Hepatocyte (in vitro differentiated cells): ENCODE measurements around the gene CEBPG. TPM values are rescaled to one million over a fixed set of nuclear protein-coding genes. Genes with fewer than 3 reads are reported as not detected.
A peak's percentile ranks its signal among the peaks of the same experiment; 100 is the strongest.

Source experiments
- DNase-seq: peaks from one replicate; pipeline ENCODE4 v3.0.0-alpha.2; 2016; ENCODE audit warnings: low spot score
- H2AFZ ChIP-seq: fragments of 200-600 bp; sonication (generic); 2 replicates; pipeline ENCODE4 v1.6.0; 2016; ENCODE audit warnings: antibody characterized with exemption, mild to moderate bottlenecking
- H3K27ac ChIP-seq: fragments of 200-600 bp; sonication (generic); 2 replicates; pipeline ENCODE4 v1.5.1; 2016; ENCODE audit warnings: mild to moderate bottlenecking
- H3K27me3 ChIP-seq: fragments of 200-600 bp; sonication (generic); 2 replicates; pipeline ENCODE4 v1.6.1; 2016
- H3K36me3 ChIP-seq: fragments of 200-600 bp; sonication (generic); replicated peaks from 2 replicates; pipeline ENCODE4 v1.5.1; 2016; ENCODE audit warnings: low read depth; ENCODE audit not compliant: insufficient read depth
- H3K4me1 ChIP-seq: fragments of 200-600 bp; sonication (generic); 2 replicates; pipeline ENCODE4 v1.5.1; 2016; ENCODE audit warnings: mild to moderate bottlenecking, moderate library complexity; ENCODE audit not compliant: insufficient read depth
- H3K4me2 ChIP-seq: fragments of 200-600 bp; sonication (generic); 2 replicates; pipeline ENCODE4 v1.6.0; 2016
- H3K4me3 ChIP-seq: fragments of 200-600 bp; sonication (generic); 2 replicates; pipeline ENCODE4 v1.5.1; 2016; ENCODE audit warnings: mild to moderate bottlenecking
- H3K79me2 ChIP-seq: fragments of 200-600 bp; sonication (generic); 2 replicates; pipeline ENCODE4 v1.6.0; 2017; ENCODE audit warnings: mild to moderate bottlenecking
- H3K9me2 ChIP-seq: fragments of 200-600 bp; sonication (generic); replicated peaks from 2 replicates; pipeline ENCODE4 v1.6.0; 2017; ENCODE audit warnings: mild to moderate bottlenecking; ENCODE audit not compliant: insufficient read depth
- H3K9me3 ChIP-seq: fragments of 200-600 bp; sonication (generic); 2 replicates; pipeline ENCODE4 v1.5.1; 2016; ENCODE audit warnings: low read depth, mild to moderate bottlenecking
- H4K20me1 ChIP-seq: fragments of 200-600 bp; sonication (generic); 2 replicates; pipeline ENCODE4 v1.6.0; 2016; ENCODE audit warnings: mild to moderate bottlenecking; ENCODE audit not compliant: insufficient read depth, poor library complexity, severe bottlenecking
- EZH2 ChIP-seq: fragments of 200-600 bp; sonication (generic); IDR thresholded peaks from 2 replicates; pipeline ENCODE4 v1.6.1; 2016; ENCODE audit warnings: antibody characterized with exemption, mild to moderate bottlenecking, borderline replicate concordance
- EZH2phosphoT487 ChIP-seq: fragments of 200-600 bp; sonication (generic); IDR thresholded peaks from one replicate; pipeline ENCODE4 v1.6.1; 2018; ENCODE audit warnings: antibody characterized with exemption, mild to moderate bottlenecking, low read depth, moderate library complexity; ENCODE audit not compliant: unreplicated experiment, severe bottlenecking
- WGBS: methylation state at CpG from one replicate; pipeline ENCODE4 v1.1.6; 2016; ENCODE audit warnings: low lambda C conversion rate; ENCODE audit errors: missing lambda C conversion rate; 5-methylcytosine and 5-hydroxymethylcytosine counted together
- polyA plus RNA-seq: library from polyadenylated mRNA; unstranded; fragments of >200 nt; fragmentation: Nextera tagmentation; extraction: Ambion mirVana; gene quantifications from 2 replicates; pipeline ENCODE4 v1.2.1, GENCODE V29; 2016
- total RNA-seq: library from RNA; depleted of rRNA; stranded (reverse); fragments of >200 nt; gene quantifications from 2 replicates; pipeline ENCODE4 v1.2.3, GENCODE V29; 2014
- TF ChIP-seq, protein P1 (sequence below): fragments of 200-600 bp; sonication (generic); IDR thresholded peaks from 2 replicates; pipeline ENCODE4 v1.5.1; 2016; ENCODE audit warnings: antibody characterized with exemption, mild to moderate bottlenecking; ENCODE audit not compliant: poor library complexity

Gene CEBPG
- total and polyA plus RNA-seq, 2 experiments from 2014 or later: 33.1 to 69.5 TPM

- Histone ChIP-seq H3K4me2 (no peak overlapping the region), H3K9me2 (no peaks in the 10 kb centered on the region), H3K9me3 (no peaks in the 10 kb centered on the region), H3K4me3 (no peak overlapping the region), H3K27me3 (no peaks in the 10 kb centered on the region), H3K36me3 (no peaks in the 10 kb centered on the region), H3K4me1 (peaks cover 24% of the 10 kb centered on the region), H4K20me1 (no peaks in the 10 kb centered on the region), H3K79me2 (no peaks in the 10 kb centered on the region), H3K27ac (no peak overlapping the region), H2AFZ (no peak overlapping the region)
- no peak for TF ChIP-seq EZH2
- TF ChIP-seq, protein P1, sequence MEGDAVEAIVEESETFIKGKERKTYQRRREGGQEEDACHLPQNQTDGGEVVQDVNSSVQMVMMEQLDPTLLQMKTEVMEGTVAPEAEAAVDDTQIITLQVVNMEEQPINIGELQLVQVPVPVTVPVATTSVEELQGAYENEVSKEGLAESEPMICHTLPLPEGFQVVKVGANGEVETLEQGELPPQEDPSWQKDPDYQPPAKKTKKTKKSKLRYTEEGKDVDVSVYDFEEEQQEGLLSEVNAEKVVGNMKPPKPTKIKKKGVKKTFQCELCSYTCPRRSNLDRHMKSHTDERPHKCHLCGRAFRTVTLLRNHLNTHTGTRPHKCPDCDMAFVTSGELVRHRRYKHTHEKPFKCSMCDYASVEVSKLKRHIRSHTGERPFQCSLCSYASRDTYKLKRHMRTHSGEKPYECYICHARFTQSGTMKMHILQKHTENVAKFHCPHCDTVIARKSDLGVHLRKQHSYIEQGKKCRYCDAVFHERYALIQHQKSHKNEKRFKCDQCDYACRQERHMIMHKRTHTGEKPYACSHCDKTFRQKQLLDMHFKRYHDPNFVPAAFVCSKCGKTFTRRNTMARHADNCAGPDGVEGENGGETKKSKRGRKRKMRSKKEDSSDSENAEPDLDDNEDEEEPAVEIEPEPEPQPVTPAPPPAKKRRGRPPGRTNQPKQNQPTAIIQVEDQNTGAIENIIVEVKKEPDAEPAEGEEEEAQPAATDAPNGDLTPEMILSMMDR: no peak
- no peak for TF ChIP-seq EZH2phosphoT487
- no peak for DNase-seq
- WGBS: 88% methylated on average over 6 of the region's 6 CpGs
These were observed 10.8 kb upstream of the CEBPG start for GRCh38 chr19:33362508-33363228.

DNA sequence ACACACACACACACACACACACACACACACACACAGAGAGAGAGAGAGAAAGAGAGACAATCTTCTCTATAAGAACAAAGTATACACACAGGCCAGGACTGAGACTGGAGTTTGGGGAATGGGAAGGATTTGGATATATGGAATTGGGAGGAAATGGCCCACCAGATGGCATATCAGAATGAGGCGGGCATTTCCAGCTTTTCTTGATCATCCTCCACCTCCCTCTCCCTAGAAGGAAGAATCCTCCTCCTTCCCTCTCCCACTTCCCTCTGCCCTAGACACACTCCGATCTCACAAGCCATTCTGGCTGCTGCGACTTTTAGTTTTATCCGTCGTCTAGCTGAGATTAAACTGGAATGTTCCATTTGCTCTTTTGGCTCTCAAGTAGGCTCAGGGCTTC, 10.0 kb upstream of the CEBPG start:
- Histone ChIP-seq H3K9me3 (no peaks in the 10 kb centered on the region), H2AFZ (no peak overlapping the region), H3K4me1 (peaks cover 31% of the 10 kb centered on the region), H3K27ac (no peak overlapping the region), H3K4me2 (no peak overlapping the region), H3K27me3 (no peaks in the 10 kb centered on the region), H3K4me3 (no peak overlapping the region), H4K20me1 (no peaks in the 10 kb centered on the region), H3K36me3 (no peaks in the 10 kb centered on the region), H3K79me2 (no peaks in the 10 kb centered on the region), H3K9me2 (no peaks in the 10 kb centered on the region)
- no peak for TF ChIP-seq EZH2phosphoT487
- TF ChIP-seq, protein P1: no peak
- no peak for TF ChIP-seq EZH2
- WGBS: 85% methylated on average over 5 of the region's 5 CpGs
- no peak for DNase-seq

DNA sequence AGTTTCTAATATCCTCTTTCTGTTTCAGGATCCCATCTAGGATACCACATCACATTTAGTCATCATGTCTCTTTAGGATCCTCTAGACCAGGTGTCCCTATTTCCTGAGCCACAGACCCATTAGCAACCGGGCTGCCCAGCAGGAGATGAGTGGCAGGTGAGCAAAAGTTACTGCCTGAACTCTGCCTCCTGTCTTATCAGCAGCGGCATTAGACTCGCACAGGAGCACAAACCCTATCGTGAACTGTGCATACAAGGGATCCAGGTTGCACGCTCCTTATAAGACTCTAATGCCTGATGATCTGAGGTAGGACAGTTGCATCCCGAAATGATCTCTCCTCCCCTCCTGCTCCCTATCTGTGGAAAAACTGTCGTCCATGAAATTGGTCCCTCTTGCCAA, 7.8 kb upstream of the CEBPG start:
- peak; percentile 64 for DNase-seq
- no peaks in the 10 kb centered on the region for H3K36me3 ChIP-seq
- H3K27ac ChIP-seq: peak overlapping the region; percentile 74
- peaks cover 31% of the 10 kb centered on the region for H3K4me1 ChIP-seq
- peak overlapping the region; percentile 62 for H3K4me2 ChIP-seq
- no peaks in the 10 kb centered on the region for H3K9me2 ChIP-seq
- no peaks in the 10 kb centered on the region for H3K27me3 ChIP-seq
- TF ChIP-seq, protein P1: no peak
- TF ChIP-seq EZH2phosphoT487 (no peak), EZH2 (no peak)
- no peaks in the 10 kb centered on the region for H3K79me2 ChIP-seq
- 52% methylated on average over 7 of the region's 7 CpGs for WGBS
- no peaks in the 10 kb centered on the region for H4K20me1 ChIP-seq
- H3K4me3 ChIP-seq: no peak overlapping the region
- H3K9me3 ChIP-seq: no peaks in the 10 kb centered on the region
- H2AFZ ChIP-seq: no peak overlapping the region

- H3K4me3 ChIP-seq: no peak overlapping the region
These were observed 7.4 kb upstream of the CEBPG start for GRCh38 chr19:33366127-33366526.

More at GRCh38 chr19:33366127-33366526, 7.4 kb upstream of the CEBPG start:
- WGBS: 51% methylated on average over 6 of the region's 6 CpGs
- Histone ChIP-seq H3K4me2 (peak overlapping the region; percentile 62), H3K27ac (peak overlapping the region; percentile 88), H3K36me3 (no peaks in the 10 kb centered on the region), H3K4me1 (peaks cover 31% of the 10 kb centered on the region), H2AFZ (no peak overlapping the region), H4K20me1 (no peaks in the 10 kb centered on the region), H3K27me3 (no peaks in the 10 kb centered on the region), H3K9me2 (no peaks in the 10 kb centered on the region), H3K9me3 (no peaks in the 10 kb centered on the region), H3K79me2 (no peaks in the 10 kb centered on the region)
- TF ChIP-seq EZH2: no peak
- peak; percentile 47 for DNase-seq
